GM12891 (cell line): ENCODE measurements around the gene CILP2.

Experiments used
- POLR2AphosphoS5 ChIP-seq: IDR thresholded peaks from 2 replicates; pipeline ENCODE4 v1.6.1; 2011; ENCODE audit warnings: low read depth, low read length, control low read depth
- POU2F2 ChIP-seq: IDR thresholded peaks from 2 replicates; pipeline ENCODE4 v1.6.1; 2011; ENCODE audit warnings: low read depth, mild to moderate bottlenecking, control low read depth, low read length, moderate library complexity

GRCh38 chr19:19513682-19514081, 24.4 kb upstream of the CILP2 start:
- no peak for TF ChIP-seq POLR2AphosphoS5
- no peak for TF ChIP-seq POU2F2
